GM23338 (cell line): Measurements from ENCODE around the gene SFMBT2. TPM values are rescaled to one million over a fixed set of nuclear protein-coding genes. Genes with fewer than 3 reads are reported as not detected.

Experiments
- ATAC-seq: fragments of 200-7000 bp; cut with Tn5 transposase; 3 replicates; pipeline ENCODE4 v1.9.1; 2020
- DNase-seq: peaks from one replicate; pipeline ENCODE4 v3.0.0-alpha.2; 2015; ENCODE audit warnings: low spot score
- H2AFZ ChIP-seq: fragments of 200-600 bp; sonication (generic); 2 replicates; pipeline ENCODE4 v1.8.0; 2016; ENCODE audit warnings: antibody characterized with exemption, mild to moderate bottlenecking, moderate library complexity
- H3F3A ChIP-seq: fragments of 200-600 bp; sonication (generic); replicated peaks from 2 replicates; pipeline ENCODE4 v1.8.0; 2017; ENCODE audit warnings: antibody characterized with exemption, mixed run types, low read depth
- H3K27ac ChIP-seq: fragments of 200-600 bp; sonication (generic); 2 replicates; pipeline ENCODE4 v1.6.1; 2016; ENCODE audit warnings: low read depth
- H3K27me3 ChIP-seq: fragments of 200-600 bp; sonication (generic); 2 replicates; pipeline ENCODE4 v1.8.0; 2016; ENCODE audit warnings: mild to moderate bottlenecking, mixed run types, moderate library complexity; ENCODE audit not compliant: insufficient read depth
- H3K36me3 ChIP-seq: fragments of 200-600 bp; sonication (generic); 2 replicates; pipeline ENCODE4 v1.8.0; 2016; ENCODE audit warnings: mild to moderate bottlenecking; ENCODE audit not compliant: insufficient read depth
- H3K4me1 ChIP-seq: fragments of 200-600 bp; sonication (generic); 2 replicates; pipeline ENCODE4 v1.8.0; 2016; ENCODE audit warnings: mild to moderate bottlenecking, moderate library complexity; ENCODE audit not compliant: insufficient read depth
- H3K4me2 ChIP-seq: fragments of 200-600 bp; sonication (generic); 2 replicates; pipeline ENCODE4 v1.7.1; 2017; ENCODE audit warnings: mixed run types
- H3K4me3 ChIP-seq: fragments of 200-600 bp; sonication (generic); 2 replicates; pipeline ENCODE4 v1.6.1; 2016; ENCODE audit warnings: mixed run types
- H3K79me2 ChIP-seq: fragments of 200-600 bp; sonication (generic); replicated peaks from 2 replicates; pipeline ENCODE4 v1.8.0; 2017; ENCODE audit warnings: mild to moderate bottlenecking; ENCODE audit not compliant: insufficient read depth
- H3K9me2 ChIP-seq: fragments of 200-600 bp; sonication (generic); 2 replicates; pipeline ENCODE4 v1.8.0; 2017; ENCODE audit not compliant: insufficient read depth
- H4K20me1 ChIP-seq: fragments of 200-600 bp; sonication (generic); replicated peaks from 2 replicates; pipeline ENCODE4 v1.8.0; 2017; ENCODE audit warnings: mild to moderate bottlenecking; ENCODE audit not compliant: insufficient read depth
- H3K27ac Mint-ChIP-seq: 2 replicates; pipeline ENCODE4 v1.8.0; 2020; ENCODE audit warnings: inconsistent platforms, mild to moderate bottlenecking, moderate library complexity, mixed read lengths
- H3K27me3 Mint-ChIP-seq: 3 replicates; pipeline ENCODE4 v1.8.0; 2022; ENCODE audit warnings: low read depth, mild to moderate bottlenecking, moderate library complexity, mixed read lengths, inconsistent platforms; ENCODE audit not compliant: insufficient read depth, poor library complexity
- H3K36me3 Mint-ChIP-seq: 3 replicates; pipeline ENCODE4 v1.8.0; 2021; ENCODE audit warnings: low read depth, mild to moderate bottlenecking, inconsistent platforms, moderate library complexity, mixed read lengths
- H3K4me1 Mint-ChIP-seq: 3 replicates; pipeline ENCODE4 v1.8.0; 2020; ENCODE audit warnings: mild to moderate bottlenecking, inconsistent platforms, mixed read lengths
- H3K4me3 Mint-ChIP-seq: 3 replicates; pipeline ENCODE4 v1.8.0; 2021; ENCODE audit warnings: moderate library complexity, mild to moderate bottlenecking, inconsistent platforms, mixed read lengths
- H3K9me3 Mint-ChIP-seq: 3 replicates; pipeline ENCODE4 v1.8.0; 2020; ENCODE audit warnings: moderate library complexity, mild to moderate bottlenecking, inconsistent platforms, mixed read lengths
- CREB1 ChIP-seq: fragments of 250-450 bp; sonication (Bioruptor Pico); IDR thresholded peaks from 2 replicates; pipeline ENCODE4 v1.5.0; 2020; ENCODE audit warnings: low read depth, mild to moderate bottlenecking, moderate library complexity
- EZH2 ChIP-seq: fragments of 200-600 bp; sonication (generic); IDR thresholded peaks from one replicate; pipeline ENCODE4 v1.8.0; 2017; ENCODE audit warnings: antibody characterized with exemption, mild to moderate bottlenecking, low read depth; ENCODE audit not compliant: unreplicated experiment
- EZH2phosphoT487 ChIP-seq: fragments of 200-600 bp; sonication (generic); IDR thresholded peaks from one replicate; pipeline ENCODE4 v1.8.1; 2018; ENCODE audit warnings: antibody characterized with exemption; ENCODE audit not compliant: unreplicated experiment
- JUNB ChIP-seq: IDR thresholded peaks from one replicate; pipeline ENCODE4 v1.6.1; 2016; ENCODE audit warnings: antibody characterized with exemption; ENCODE audit not compliant: unreplicated experiment
- NANOG ChIP-seq: IDR thresholded peaks from 2 replicates; pipeline ENCODE4 v1.6.1; 2016; ENCODE audit warnings: antibody characterized with exemption, borderline replicate concordance
- POLR2AphosphoS5 ChIP-seq: IDR thresholded peaks from 2 replicates; pipeline ENCODE4 v1.6.1; 2016; ENCODE audit warnings: antibody characterized with exemption, low read depth
- STAT1 ChIP-seq: IDR thresholded peaks from one replicate; pipeline ENCODE4 v1.6.1; 2016; ENCODE audit warnings: antibody characterized with exemption; ENCODE audit not compliant: unreplicated experiment
- ZNF114 ChIP-seq: fragments of 250-450 bp; sonication (Bioruptor Pico); IDR thresholded peaks from 2 replicates; pipeline ENCODE4 v1.5.0; 2020; ENCODE audit warnings: mild to moderate bottlenecking, moderate library complexity
- ZNF331 ChIP-seq: fragments of 250-450 bp; sonication (Bioruptor Pico); IDR thresholded peaks from 2 replicates; pipeline ENCODE4 v1.5.0; 2020; ENCODE audit warnings: low read depth, mild to moderate bottlenecking, moderate library complexity
- polyA plus RNA-seq: library from polyadenylated mRNA; unstranded; fragments of >200 nt; fragmentation: Nextera tagmentation; extraction: Ambion mirVana; gene quantifications from 2 replicates; pipeline ENCODE4 v1.2.1, GENCODE V29; 2016
- total RNA-seq: library from RNA; depleted of rRNA; stranded (reverse); fragments of >200 nt; shearing (Covaris generic); gene quantifications from 2 replicates; pipeline ENCODE4 v1.2.3, GENCODE V29; 2014
- TF ChIP-seq, protein P1 (sequence below): IDR thresholded peaks from one replicate; pipeline ENCODE4 v1.6.1; 2018; ENCODE audit warnings: antibody characterized with exemption; ENCODE audit not compliant: unreplicated experiment
- TF ChIP-seq, protein P2 (sequence below), 2 experiments: fragments of 200-600 bp in 1 of 2; sonication (generic) in 1 of 2; conservative IDR thresholded peaks; 2 replicates each; pipeline versions ENCODE4 v1.5.1 to v1.6.1; 2016 to 2017; ENCODE audit warnings: antibody characterized with exemption in 2 of 2, low read depth in 2 of 2, mild to moderate bottlenecking in 2 of 2, moderate library complexity in 1 of 2
- TF ChIP-seq, protein P3 (sequence below): IDR thresholded peaks from 2 replicates; pipeline ENCODE4 v1.6.1; 2016; ENCODE audit warnings: antibody characterized with exemption
- TF ChIP-seq, protein P4 (sequence below): fragments of 250-450 bp; sonication (Bioruptor Pico); IDR thresholded peaks from 2 replicates; pipeline ENCODE4 v1.5.0; 2020; ENCODE audit warnings: mild to moderate bottlenecking, moderate library complexity

Gene SFMBT2
- total and polyA plus RNA-seq, 2 experiments from 2014 or later = 2.7 to 6.7 TPM

DNA sequence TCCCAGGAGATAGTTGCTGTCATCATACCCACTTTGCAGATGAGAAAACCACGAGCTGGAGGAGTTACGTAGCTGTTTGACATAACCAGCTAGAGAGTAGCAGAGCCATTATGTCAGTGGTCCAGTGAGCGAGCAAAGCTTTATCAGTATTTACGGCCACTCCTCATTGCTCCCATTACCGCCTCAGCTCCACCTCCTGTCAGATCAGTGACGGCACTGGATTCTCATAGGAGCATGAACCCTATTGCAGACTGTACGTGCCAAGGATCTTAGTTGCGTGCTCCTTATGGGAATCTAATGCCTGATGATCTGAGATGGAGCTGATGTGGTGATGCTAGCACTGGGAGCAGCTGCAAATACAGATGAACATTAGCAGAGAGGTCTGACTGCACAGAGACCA, 9.2 kb upstream of the SFMBT2 start:
- Histone ChIP-seq H3K79me2 (no peaks in the 10 kb centered on the region), H2AFZ (no peak overlapping the region)
- no peak for ATAC-seq

More for the DNA sequence above, 9.2 kb upstream of the SFMBT2 start:
- TF ChIP-seq EZH2 (no peak), STAT1 (no peak), CREB1 (CRISPR knock-in tag) (no peak), EZH2phosphoT487 (no peak), ZNF331 (CRISPR knock-in tag) (no peak), POLR2AphosphoS5 (no peak), NANOG (no peak), JUNB (no peak), ZNF114 (no peak)
- TF ChIP-seq, protein P1, sequence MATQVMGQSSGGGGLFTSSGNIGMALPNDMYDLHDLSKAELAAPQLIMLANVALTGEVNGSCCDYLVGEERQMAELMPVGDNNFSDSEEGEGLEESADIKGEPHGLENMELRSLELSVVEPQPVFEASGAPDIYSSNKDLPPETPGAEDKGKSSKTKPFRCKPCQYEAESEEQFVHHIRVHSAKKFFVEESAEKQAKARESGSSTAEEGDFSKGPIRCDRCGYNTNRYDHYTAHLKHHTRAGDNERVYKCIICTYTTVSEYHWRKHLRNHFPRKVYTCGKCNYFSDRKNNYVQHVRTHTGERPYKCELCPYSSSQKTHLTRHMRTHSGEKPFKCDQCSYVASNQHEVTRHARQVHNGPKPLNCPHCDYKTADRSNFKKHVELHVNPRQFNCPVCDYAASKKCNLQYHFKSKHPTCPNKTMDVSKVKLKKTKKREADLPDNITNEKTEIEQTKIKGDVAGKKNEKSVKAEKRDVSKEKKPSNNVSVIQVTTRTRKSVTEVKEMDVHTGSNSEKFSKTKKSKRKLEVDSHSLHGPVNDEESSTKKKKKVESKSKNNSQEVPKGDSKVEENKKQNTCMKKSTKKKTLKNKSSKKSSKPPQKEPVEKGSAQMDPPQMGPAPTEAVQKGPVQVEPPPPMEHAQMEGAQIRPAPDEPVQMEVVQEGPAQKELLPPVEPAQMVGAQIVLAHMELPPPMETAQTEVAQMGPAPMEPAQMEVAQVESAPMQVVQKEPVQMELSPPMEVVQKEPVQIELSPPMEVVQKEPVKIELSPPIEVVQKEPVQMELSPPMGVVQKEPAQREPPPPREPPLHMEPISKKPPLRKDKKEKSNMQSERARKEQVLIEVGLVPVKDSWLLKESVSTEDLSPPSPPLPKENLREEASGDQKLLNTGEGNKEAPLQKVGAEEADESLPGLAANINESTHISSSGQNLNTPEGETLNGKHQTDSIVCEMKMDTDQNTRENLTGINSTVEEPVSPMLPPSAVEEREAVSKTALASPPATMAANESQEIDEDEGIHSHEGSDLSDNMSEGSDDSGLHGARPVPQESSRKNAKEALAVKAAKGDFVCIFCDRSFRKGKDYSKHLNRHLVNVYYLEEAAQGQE = no peak
- TF ChIP-seq, protein P2, sequence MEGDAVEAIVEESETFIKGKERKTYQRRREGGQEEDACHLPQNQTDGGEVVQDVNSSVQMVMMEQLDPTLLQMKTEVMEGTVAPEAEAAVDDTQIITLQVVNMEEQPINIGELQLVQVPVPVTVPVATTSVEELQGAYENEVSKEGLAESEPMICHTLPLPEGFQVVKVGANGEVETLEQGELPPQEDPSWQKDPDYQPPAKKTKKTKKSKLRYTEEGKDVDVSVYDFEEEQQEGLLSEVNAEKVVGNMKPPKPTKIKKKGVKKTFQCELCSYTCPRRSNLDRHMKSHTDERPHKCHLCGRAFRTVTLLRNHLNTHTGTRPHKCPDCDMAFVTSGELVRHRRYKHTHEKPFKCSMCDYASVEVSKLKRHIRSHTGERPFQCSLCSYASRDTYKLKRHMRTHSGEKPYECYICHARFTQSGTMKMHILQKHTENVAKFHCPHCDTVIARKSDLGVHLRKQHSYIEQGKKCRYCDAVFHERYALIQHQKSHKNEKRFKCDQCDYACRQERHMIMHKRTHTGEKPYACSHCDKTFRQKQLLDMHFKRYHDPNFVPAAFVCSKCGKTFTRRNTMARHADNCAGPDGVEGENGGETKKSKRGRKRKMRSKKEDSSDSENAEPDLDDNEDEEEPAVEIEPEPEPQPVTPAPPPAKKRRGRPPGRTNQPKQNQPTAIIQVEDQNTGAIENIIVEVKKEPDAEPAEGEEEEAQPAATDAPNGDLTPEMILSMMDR (conservative IDR thresholded peaks at IDR 0.05; ENCODE audit: low read depth in 2 of 2) = no peak
- TF ChIP-seq, protein P3, sequence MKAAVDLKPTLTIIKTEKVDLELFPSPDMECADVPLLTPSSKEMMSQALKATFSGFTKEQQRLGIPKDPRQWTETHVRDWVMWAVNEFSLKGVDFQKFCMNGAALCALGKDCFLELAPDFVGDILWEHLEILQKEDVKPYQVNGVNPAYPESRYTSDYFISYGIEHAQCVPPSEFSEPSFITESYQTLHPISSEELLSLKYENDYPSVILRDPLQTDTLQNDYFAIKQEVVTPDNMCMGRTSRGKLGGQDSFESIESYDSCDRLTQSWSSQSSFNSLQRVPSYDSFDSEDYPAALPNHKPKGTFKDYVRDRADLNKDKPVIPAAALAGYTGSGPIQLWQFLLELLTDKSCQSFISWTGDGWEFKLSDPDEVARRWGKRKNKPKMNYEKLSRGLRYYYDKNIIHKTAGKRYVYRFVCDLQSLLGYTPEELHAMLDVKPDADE = no peak
- TF ChIP-seq, protein P4, sequence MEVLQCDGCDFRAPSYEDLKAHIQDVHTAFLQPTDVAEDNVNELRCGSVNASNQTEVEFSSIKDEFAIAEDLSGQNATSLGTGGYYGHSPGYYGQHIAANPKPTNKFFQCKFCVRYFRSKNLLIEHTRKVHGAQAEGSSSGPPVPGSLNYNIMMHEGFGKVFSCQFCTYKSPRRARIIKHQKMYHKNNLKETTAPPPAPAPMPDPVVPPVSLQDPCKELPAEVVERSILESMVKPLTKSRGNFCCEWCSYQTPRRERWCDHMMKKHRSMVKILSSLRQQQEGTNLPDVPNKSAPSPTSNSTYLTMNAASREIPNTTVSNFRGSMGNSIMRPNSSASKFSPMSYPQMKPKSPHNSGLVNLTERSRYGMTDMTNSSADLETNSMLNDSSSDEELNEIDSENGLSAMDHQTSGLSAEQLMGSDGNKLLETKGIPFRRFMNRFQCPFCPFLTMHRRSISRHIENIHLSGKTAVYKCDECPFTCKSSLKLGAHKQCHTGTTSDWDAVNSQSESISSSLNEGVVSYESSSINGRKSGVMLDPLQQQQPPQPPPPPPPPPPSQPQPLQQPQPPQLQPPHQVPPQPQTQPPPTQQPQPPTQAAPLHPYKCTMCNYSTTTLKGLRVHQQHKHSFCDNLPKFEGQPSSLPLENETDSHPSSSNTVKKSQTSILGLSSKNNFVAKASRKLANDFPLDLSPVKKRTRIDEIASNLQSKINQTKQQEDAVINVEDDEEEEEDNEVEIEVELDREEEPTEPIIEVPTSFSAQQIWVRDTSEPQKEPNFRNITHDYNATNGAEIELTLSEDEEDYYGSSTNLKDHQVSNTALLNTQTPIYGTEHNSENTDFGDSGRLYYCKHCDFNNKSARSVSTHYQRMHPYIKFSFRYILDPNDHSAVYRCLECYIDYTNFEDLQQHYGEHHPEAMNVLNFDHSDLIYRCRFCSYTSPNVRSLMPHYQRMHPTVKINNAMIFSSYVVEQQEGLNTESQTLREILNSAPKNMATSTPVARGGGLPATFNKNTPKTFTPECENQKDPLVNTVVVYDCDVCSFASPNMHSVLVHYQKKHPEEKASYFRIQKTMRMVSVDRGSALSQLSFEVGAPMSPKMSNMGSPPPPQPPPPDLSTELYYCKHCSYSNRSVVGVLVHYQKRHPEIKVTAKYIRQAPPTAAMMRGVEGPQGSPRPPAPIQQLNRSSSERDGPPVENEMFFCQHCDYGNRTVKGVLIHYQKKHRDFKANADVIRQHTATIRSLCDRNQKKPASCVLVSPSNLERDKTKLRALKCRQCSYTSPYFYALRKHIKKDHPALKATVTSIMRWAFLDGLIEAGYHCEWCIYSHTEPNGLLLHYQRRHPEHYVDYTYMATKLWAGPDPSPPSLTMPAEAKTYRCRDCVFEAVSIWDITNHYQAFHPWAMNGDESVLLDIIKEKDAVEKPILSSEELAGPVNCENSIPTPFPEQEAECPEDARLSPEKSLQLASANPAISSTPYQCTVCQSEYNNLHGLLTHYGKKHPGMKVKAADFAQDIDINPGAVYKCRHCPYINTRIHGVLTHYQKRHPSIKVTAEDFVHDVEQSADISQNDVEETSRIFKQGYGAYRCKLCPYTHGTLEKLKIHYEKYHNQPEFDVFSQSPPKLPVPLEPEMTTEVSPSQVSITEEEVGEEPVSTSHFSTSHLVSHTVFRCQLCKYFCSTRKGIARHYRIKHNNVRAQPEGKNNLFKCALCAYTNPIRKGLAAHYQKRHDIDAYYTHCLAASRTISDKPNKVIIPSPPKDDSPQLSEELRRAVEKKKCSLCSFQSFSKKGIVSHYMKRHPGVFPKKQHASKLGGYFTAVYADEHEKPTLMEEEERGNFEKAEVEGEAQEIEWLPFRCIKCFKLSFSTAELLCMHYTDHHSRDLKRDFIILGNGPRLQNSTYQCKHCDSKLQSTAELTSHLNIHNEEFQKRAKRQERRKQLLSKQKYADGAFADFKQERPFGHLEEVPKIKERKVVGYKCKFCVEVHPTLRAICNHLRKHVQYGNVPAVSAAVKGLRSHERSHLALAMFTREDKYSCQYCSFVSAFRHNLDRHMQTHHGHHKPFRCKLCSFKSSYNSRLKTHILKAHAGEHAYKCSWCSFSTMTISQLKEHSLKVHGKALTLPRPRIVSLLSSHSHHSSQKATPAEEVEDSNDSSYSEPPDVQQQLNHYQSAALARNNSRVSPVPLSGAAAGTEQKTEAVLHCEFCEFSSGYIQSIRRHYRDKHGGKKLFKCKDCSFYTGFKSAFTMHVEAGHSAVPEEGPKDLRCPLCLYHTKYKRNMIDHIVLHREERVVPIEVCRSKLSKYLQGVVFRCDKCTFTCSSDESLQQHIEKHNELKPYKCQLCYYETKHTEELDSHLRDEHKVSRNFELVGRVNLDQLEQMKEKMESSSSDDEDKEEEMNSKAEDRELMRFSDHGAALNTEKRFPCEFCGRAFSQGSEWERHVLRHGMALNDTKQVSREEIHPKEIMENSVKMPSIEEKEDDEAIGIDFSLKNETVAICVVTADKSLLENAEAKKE (CRISPR knock-in tag) = no peak
- H3F3A ChIP-seq = no peaks in the 10 kb centered on the region
- no peaks in the 10 kb centered on the region for H3K36me3 ChIP-seq
- H4K20me1 ChIP-seq = no peaks in the 10 kb centered on the region
- no peak overlapping the region for H3K27ac ChIP-seq
- peaks cover 10% of the 10 kb centered on the region for H3K27me3 ChIP-seq
- peaks cover 22% of the 10 kb centered on the region for H3K4me1 Mint-ChIP-seq
- H3K27ac Mint-ChIP-seq = no peak overlapping the region
- H3K4me3 ChIP-seq = no peak overlapping the region
- H3K4me3 Mint-ChIP-seq = no peak overlapping the region
- no peaks in the 10 kb centered on the region for H3K36me3 Mint-ChIP-seq
- H3K27me3 Mint-ChIP-seq = peaks cover 16% of the 10 kb centered on the region
- H3K9me3 Mint-ChIP-seq = no peaks in the 10 kb centered on the region
- DNase-seq = no peak
- H3K4me2 ChIP-seq = no peak overlapping the region
- H3K9me2 ChIP-seq = no peaks in the 10 kb centered on the region
- H3K4me1 ChIP-seq = peaks cover 12% of the 10 kb centered on the region
